Uterus (tissue), 2 donors: ENCODE measurements around the gene C2orf42.

Experiments
- CTCF ChIP-seq, 4 experiments: fragments of 200-600 bp in 2 of 4; fragments of 450-650 bp in 2 of 4; sonication (generic) in 2 of 4; IDR thresholded peaks; one replicate each; pipeline ENCODE4 v1.5.1; 2016 to 2019; ENCODE audit warnings: antibody characterized with exemption in 4 of 4, mild to moderate bottlenecking in 2 of 4, moderate library complexity in 1 of 4
- POLR2A ChIP-seq, 2 donors: fragments of 450-650 bp; IDR thresholded peaks; one replicate each; pipeline ENCODE4 v1.6.1; 2016; ENCODE audit warnings: antibody characterized with exemption in 2 of 2, mild to moderate bottlenecking in 1 of 2, moderate library complexity in 1 of 2

- peak; percentile 93 to 100 (median 100) for TF ChIP-seq CTCF (IDR thresholded peaks at IDR 0.05)
- peak; percentile 70 to 96 for TF ChIP-seq POLR2A (IDR thresholded peaks at IDR 0.05)
These were observed 48.1 kb downstream of the C2orf42 start for GRCh38 chr2:70142590-70143313.
